B cell (primary cell): ENCODE results near the gene ETV3L.

Source experiments
- CTCF ChIP-seq: fragments of 200-600 bp; IDR thresholded peaks from one replicate; pipeline ENCODE4 v1.8.0; 2022; ENCODE audit warnings: antibody characterized with exemption, mild to moderate bottlenecking
- EZH2 ChIP-seq: IDR thresholded peaks from 2 replicates; pipeline ENCODE4 v1.6.1; 2012; ENCODE audit warnings: borderline replicate concordance, low read depth, mild to moderate bottlenecking, moderate library complexity, low read length; ENCODE audit not compliant: insufficient read depth, poor library complexity, severe bottlenecking

GRCh38 chr1:157088607-157089006, 11.0 kb downstream of the ETV3L start:
- TF ChIP-seq CTCF (no peak), EZH2 (no peak)
